ENCODE results near the gene ATP11A. TPM values are rescaled to one million over a fixed set of nuclear protein-coding genes. Genes with fewer than 3 reads are reported as not detected.

The ATP11A gene
- total RNA-seq: 2.9 and 5.0 TPM in 2 replicates

DNA sequence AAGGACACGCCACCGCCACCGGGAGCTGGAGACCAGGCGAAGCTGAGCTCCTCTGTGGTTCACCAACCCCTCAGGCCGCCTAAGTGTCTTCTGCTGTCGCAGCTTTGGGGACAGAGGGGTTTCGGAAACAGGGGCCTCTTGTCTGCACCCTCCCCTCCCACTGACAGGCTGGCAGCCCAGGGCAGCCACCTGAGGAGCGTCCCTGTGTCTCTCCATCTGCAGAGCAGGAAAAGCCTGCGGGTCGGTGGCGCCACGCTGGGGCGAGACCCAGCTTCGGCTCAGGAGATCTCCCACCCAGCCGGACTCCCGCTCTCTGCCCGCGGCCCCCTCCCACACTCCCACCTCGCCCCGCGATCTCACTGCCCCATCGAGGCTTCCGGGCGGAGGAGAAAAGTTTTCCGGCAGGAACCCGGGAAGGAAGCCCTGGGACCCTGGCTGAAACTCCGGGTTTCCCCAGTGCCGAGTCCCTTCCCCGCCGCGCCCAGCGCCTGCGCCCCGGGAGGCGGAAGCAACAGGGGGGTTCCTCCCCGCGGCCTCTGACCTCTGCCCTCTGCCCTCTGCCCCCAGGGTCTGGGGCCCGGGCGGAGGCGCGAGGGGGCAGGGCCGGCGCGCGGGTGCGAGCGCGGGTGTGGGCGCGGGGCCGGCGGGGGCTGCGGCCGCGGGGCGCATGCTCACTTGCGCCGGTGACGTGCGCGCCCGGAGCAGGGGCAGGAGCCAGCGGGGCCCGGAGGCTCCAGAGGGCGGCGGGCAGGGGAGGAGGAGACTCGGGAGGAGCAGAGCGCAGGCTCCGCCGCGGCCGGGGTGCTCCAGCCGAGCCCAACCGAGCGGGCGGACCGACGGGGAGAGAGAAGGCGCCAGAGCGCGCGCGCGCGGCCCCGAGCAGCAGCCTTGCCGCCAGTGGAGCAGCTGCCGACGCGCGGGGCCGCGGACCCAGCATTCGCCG, at the start of gene ATP11A:
ATP11A (plus strand) TSS at position 736 of the 943 bp plus-strand sequence. CDS start 379 bp downstream, outside the sequence.

Other genes with a start within 250 kb of the ATP11A start
- 16.9 TPM in 2 replicates for gene TUBGCP3, start 101.9 kb upstream of the ATP11A start, total RNA-seq